Ishikawa (cell line): ENCODE data around the gene NRXN3.

Experiments used
- CEBPB ChIP-seq: IDR thresholded peaks from 2 replicates; pipeline ENCODE4 v1.6.1; 2012
- CREB1 ChIP-seq: IDR thresholded peaks from 2 replicates; pipeline ENCODE4 v1.6.1; 2012; ENCODE audit warnings: low read depth
- EGR1 ChIP-seq: IDR thresholded peaks from 2 replicates; pipeline ENCODE4 v1.6.1; 2012
- EP300 ChIP-seq: IDR thresholded peaks from 2 replicates; pipeline ENCODE4 v1.6.1; 2012; ENCODE audit warnings: borderline replicate concordance
- FOXM1 ChIP-seq: IDR thresholded peaks from 2 replicates; pipeline ENCODE4 v1.6.1; 2012; ENCODE audit warnings: low read depth, borderline replicate concordance
- MAX ChIP-seq: IDR thresholded peaks from 2 replicates; pipeline ENCODE4 v1.6.1; 2012
- NFIC ChIP-seq: IDR thresholded peaks from 2 replicates; pipeline ENCODE4 v1.6.1; 2012
- RAD21 ChIP-seq: IDR thresholded peaks from 2 replicates; pipeline ENCODE4 v1.6.1; 2012; ENCODE audit warnings: low read depth
- REST ChIP-seq: IDR thresholded peaks from 2 replicates; pipeline ENCODE4 v1.6.1; 2012; ENCODE audit warnings: low read depth, mild to moderate bottlenecking
- TAF1 ChIP-seq: IDR thresholded peaks from 2 replicates; pipeline ENCODE4 v1.6.1; 2012; ENCODE audit warnings: low read depth, mild to moderate bottlenecking
- TCF12 ChIP-seq: IDR thresholded peaks from 2 replicates; pipeline ENCODE4 v1.6.1; 2012; ENCODE audit warnings: low read depth
- TEAD4 ChIP-seq: IDR thresholded peaks from 2 replicates; pipeline ENCODE4 v1.6.1; 2012
- USF1 ChIP-seq: IDR thresholded peaks from 2 replicates; pipeline ENCODE4 v1.6.1; 2012
- YY1 ChIP-seq: IDR thresholded peaks from 2 replicates; pipeline ENCODE4 v1.6.1; 2012; ENCODE audit warnings: low read depth
- ZBTB7A ChIP-seq: IDR thresholded peaks from 2 replicates; pipeline ENCODE4 v1.6.1; 2012; ENCODE audit warnings: low read depth

The NRXN3 gene

GRCh38 chr14:78863143-78863542, 693.0 kb downstream of the NRXN3 start:
- TF ChIP-seq EP300 (no peak), REST (peak; percentile 93)

GRCh38 chr14:78872837-78873236, 702.7 kb downstream of the NRXN3 start:
- TF ChIP-seq CREB1 = no peak
- TF ChIP-seq TEAD4 = no peak
- TF ChIP-seq USF1 = no peak
- TF ChIP-seq YY1 = no peak
- no peak for TF ChIP-seq EGR1
- TF ChIP-seq CEBPB = no peak
- no peak for TF ChIP-seq TCF12
- TF ChIP-seq ZBTB7A = no peak
- TF ChIP-seq REST = no peak
- no peak for TF ChIP-seq FOXM1
- TF ChIP-seq EP300 = no peak
- no peak for TF ChIP-seq NFIC

GRCh38 chr14:78873581-78873980, 703.4 kb downstream of the NRXN3 start:
- TF ChIP-seq TAF1 (no peak), CREB1 (no peak), USF1 (no peak), RAD21 (no peak), TCF12 (no peak), ZBTB7A (no peak), FOXM1 (no peak), REST (no peak), YY1 (no peak)

- TF ChIP-seq YY1 (no peak), MAX (no peak), CEBPB (no peak), USF1 (no peak), TEAD4 (no peak), ZBTB7A (no peak), FOXM1 (no peak), REST (no peak), EGR1 (no peak), RAD21 (no peak), CREB1 (no peak), NFIC (no peak), TAF1 (no peak), TCF12 (no peak), EP300 (no peak)
Measured at GRCh38 chr14:78875049-78875448, 704.9 kb downstream of the NRXN3 start.
